K562 (cell line): Measurements from ENCODE around the gene NDUFAF3. TPM values are rescaled to one million over a fixed set of nuclear protein-coding genes. Genes with fewer than 3 reads are reported as not detected.
A peak's percentile ranks its signal among the peaks of the same experiment; 100 is the strongest.

Experiments used
- ESRRA ChIP-seq: fragments of 450-650 bp; IDR thresholded peaks from 2 replicates; pipeline ENCODE4 v1.6.1; 2014; ENCODE audit warnings: low read depth, mild to moderate bottlenecking, moderate library complexity, borderline replicate concordance
- FOSL1 ChIP-seq: fragments of 200-800 bp; sonication (Bioruptor generic); conservative IDR thresholded peaks from 2 replicates; pipeline ENCODE4 v1.6.1; 2016; ENCODE audit warnings: missing genetic modification characterization, missing compliant biosample characterization
- FOXJ2 ChIP-seq: fragments of 200-800 bp; sonication (Bioruptor generic); IDR thresholded peaks from 2 replicates; pipeline ENCODE4 v1.6.1; 2016; ENCODE audit warnings: missing genetic modification characterization, missing compliant biosample characterization
- L3MBTL2 ChIP-seq: fragments of 450-650 bp; IDR thresholded peaks from 2 replicates; pipeline ENCODE4 v1.6.1; 2016; ENCODE audit warnings: mild to moderate bottlenecking, moderate library complexity
- NONO ChIP-seq, 2 experiments: fragments of 200-400 bp in 1 of 2; fragments of 450-650 bp in 1 of 2; formaldehyde crosslinking in 1 of 2; IDR thresholded peaks; 2 replicates each; pipeline ENCODE4 v1.6.1; 2017; ENCODE audit warnings: low read depth in 2 of 2, mild to moderate bottlenecking in 2 of 2, moderate library complexity in 2 of 2, low read length in 1 of 2
- POLR2AphosphoS2 ChIP-seq: IDR thresholded peaks from 2 replicates; pipeline ENCODE4 v1.6.1; 2012; ENCODE audit warnings: low read length, improper control_type of control experiment
- RBM25 ChIP-seq: fragments of 200-400 bp; formaldehyde crosslinking; IDR thresholded peaks from 2 replicates; pipeline ENCODE4 v1.6.1; 2018; ENCODE audit warnings: low read length, low read depth, moderate library complexity; ENCODE audit not compliant: severe bottlenecking
- SNRNP70 ChIP-seq: fragments of 200-400 bp; formaldehyde crosslinking; optimal IDR thresholded peaks from 2 replicates; pipeline ENCODE3; 2017; ENCODE audit warnings: low read depth, low read length
- SREBF1 ChIP-seq: fragments of 150-350 bp; IDR thresholded peaks from 2 replicates; pipeline ENCODE4 v1.6.1; 2014; ENCODE audit warnings: antibody characterized with exemption, low read depth, low read length, borderline replicate concordance
- TBP ChIP-seq: optimal IDR thresholded peaks from 2 replicates; pipeline ENCODE3; 2011; ENCODE audit warnings: low read depth, low read length, improper control_type of control experiment
- ZFPM2 ChIP-seq: fragments of 250-450 bp; sonication (Bioruptor Pico); IDR thresholded peaks from 2 replicates; pipeline ENCODE4 v1.5.1; 2022; ENCODE audit warnings: mild to moderate bottlenecking
- ZNF124 ChIP-seq: sonication (generic); formaldehyde crosslinking; IDR thresholded peaks from 2 replicates; pipeline ENCODE4 v1.8.1; 2022; ENCODE audit warnings: missing genetic modification reagents
- ZNF23 ChIP-seq: fragments of 250-450 bp; sonication (Bioruptor Pico); IDR thresholded peaks from 2 replicates; pipeline ENCODE4 v1.4.0; 2020; ENCODE audit warnings: mild to moderate bottlenecking
- ZNF3 ChIP-seq: fragments of 250-450 bp; sonication (Bioruptor Pico); IDR thresholded peaks from 2 replicates; pipeline ENCODE4 v1.5.0; 2021; ENCODE audit warnings: mild to moderate bottlenecking, moderate library complexity
- polyA plus RNA-seq, 8 experiments: library from polyadenylated mRNA; depleted of rRNA in 4 of 8; stranded (reverse) in 5 of 8; unstranded in 3 of 8; fragments of >200 nt; fragmentation: Nextera tagmentation in 2 of 8; fragmentation: Illumina TruSeq in 1 of 8; extraction: Ambion mirVana in 2 of 8; extraction: Trizol in 1 of 8; gene quantifications; 2 replicates each; pipeline versions ENCODE4 v1.2.1 to v1.2.3, GENCODE V29; 2011 to 2014; ENCODE audit warnings: inconsistent platforms in 1 of 8, missing spikeins in 1 of 8
- total RNA-seq, 7 experiments: library from RNA; depleted of rRNA in 6 of 7; stranded (reverse); fragments of >200 nt in 6 of 7; fragmentation: Illumina TruSeq in 2 of 7; extraction: Trizol in 2 of 7; gene quantifications; 2 replicates each; pipeline versions ENCODE4 v1.2.1 to v1.2.3, GENCODE V29; 2011 to 2021; ENCODE audit warnings: low replicate concordance in 1 of 7
- TF ChIP-seq, protein P1 (sequence below): sonication (generic); formaldehyde crosslinking; IDR thresholded peaks from 2 replicates; pipeline ENCODE4 v1.8.0; 2022; ENCODE audit warnings: missing genetic modification reagents, mild to moderate bottlenecking, borderline replicate concordance
- TF ChIP-seq, protein P2 (sequence below): IDR thresholded peaks from 3 replicates; pipeline ENCODE4 v1.6.1; 2011; ENCODE audit warnings: borderline replicate concordance, mild to moderate bottlenecking; ENCODE audit not compliant: insufficient read length, insufficient read depth
- TF ChIP-seq, protein P3 (sequence below): sonication (generic); formaldehyde crosslinking; IDR thresholded peaks from 2 replicates; pipeline ENCODE4 v1.8.1; 2023; ENCODE audit warnings: mild to moderate bottlenecking, missing genetic modification reagents
- TF ChIP-seq, protein P4 (sequence below): sonication (generic); formaldehyde crosslinking; IDR thresholded peaks from 2 replicates; pipeline ENCODE4 v1.5.0; 2020; ENCODE audit warnings: missing genetic modification reagents
- TF ChIP-seq, protein P5 (sequence below): fragments of 450-650 bp; IDR thresholded peaks from 2 replicates; pipeline ENCODE4 v1.6.1; 2017; ENCODE audit warnings: antibody characterized with exemption

NDUFAF3 gene
- total and polyA plus RNA-seq, 9 of the 15 experiments (the other 6 are each of a cell fraction or from before 2014, with no cell fraction given), result 17.0 to 127 (median 36.3) TPM

DNA sequence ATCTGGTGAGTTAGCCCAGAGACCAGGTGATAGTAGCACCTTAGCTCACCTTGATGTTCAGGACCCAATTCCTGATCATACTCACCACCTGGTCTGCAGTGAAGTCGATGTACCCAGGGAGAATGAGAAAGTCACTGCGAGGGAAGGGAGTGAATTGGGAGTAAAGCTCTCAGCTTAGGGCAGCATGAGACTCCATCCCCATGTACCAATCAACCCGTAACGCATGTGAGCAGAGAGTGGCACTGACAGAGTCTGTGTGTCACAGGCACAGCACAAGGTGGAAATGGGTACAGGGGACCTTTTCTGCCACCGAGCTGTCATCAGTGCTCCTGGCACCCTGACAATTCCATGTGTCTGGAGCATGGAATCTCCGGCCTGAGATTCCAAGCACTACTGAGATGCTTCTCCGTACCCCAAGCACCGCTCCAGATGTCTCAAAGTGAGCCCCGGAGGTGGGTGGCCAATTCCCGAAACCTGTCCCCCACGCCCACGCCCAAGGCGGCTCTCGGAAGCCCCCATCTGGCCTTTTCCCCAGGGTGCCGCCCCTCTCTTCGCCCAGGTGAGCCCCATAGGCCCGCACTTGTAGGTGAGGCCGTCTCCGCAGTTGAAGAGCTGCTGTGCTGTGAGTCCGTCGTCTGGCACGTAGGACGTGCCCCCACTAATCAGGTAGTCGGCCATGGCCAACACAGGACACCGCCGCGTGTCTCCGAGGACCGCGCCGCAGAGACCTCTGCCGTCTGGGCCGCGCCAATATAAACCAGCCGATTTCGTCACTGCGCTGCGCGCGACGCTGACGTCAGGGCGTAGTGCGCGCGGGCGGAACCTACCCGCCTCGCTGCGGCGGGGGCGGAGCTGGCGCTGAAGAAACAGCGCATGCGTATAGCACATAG is 7.0 kb downstream of the NDUFAF3 start, which contains the start of gene IMPDH2 (continued):
- TF ChIP-seq ZNF3 (no peak), FOXJ2 (tag) (no peak), ZFPM2 (CRISPR knock-in tag) (0 out of 2 replicates have a peak, but pooled peaks have one; percentile 77), ESRRA (peak; percentile 70; the same call in 1 of the 2 replicates), POLR2AphosphoS2 (peak; percentile 99), NONO (IDR thresholded peaks at IDR 0.05; ENCODE audit: low read depth in 2 of 2, low read length in 1 of 2) (peak; percentile 49 to 84; a peak in 2 of 4 replicates), FOSL1 (tag) (peak; percentile 51), SREBF1 (no peak), ZNF23 (CRISPR knock-in tag) (no peak), L3MBTL2 (peak; percentile 94), SNRNP70 (no peak), TBP (peak; percentile 97), RBM25 (no peak), ZNF124 (CRISPR knock-in tag) (no peak)
- TF ChIP-seq, protein P1, sequence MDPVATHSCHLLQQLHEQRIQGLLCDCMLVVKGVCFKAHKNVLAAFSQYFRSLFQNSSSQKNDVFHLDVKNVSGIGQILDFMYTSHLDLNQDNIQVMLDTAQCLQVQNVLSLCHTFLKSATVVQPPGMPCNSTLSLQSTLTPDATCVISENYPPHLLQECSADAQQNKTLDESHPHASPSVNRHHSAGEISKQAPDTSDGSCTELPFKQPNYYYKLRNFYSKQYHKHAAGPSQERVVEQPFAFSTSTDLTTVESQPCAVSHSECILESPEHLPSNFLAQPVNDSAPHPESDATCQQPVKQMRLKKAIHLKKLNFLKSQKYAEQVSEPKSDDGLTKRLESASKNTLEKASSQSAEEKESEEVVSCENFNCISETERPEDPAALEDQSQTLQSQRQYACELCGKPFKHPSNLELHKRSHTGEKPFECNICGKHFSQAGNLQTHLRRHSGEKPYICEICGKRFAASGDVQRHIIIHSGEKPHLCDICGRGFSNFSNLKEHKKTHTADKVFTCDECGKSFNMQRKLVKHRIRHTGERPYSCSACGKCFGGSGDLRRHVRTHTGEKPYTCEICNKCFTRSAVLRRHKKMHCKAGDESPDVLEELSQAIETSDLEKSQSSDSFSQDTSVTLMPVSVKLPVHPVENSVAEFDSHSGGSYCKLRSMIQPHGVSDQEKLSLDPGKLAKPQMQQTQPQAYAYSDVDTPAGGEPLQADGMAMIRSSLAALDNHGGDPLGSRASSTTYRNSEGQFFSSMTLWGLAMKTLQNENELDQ (CRISPR knock-in tag), result no peak
- TF ChIP-seq, protein P2, sequence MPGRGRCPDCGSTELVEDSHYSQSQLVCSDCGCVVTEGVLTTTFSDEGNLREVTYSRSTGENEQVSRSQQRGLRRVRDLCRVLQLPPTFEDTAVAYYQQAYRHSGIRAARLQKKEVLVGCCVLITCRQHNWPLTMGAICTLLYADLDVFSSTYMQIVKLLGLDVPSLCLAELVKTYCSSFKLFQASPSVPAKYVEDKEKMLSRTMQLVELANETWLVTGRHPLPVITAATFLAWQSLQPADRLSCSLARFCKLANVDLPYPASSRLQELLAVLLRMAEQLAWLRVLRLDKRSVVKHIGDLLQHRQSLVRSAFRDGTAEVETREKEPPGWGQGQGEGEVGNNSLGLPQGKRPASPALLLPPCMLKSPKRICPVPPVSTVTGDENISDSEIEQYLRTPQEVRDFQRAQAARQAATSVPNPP, result no peak
- TF ChIP-seq, protein P3, sequence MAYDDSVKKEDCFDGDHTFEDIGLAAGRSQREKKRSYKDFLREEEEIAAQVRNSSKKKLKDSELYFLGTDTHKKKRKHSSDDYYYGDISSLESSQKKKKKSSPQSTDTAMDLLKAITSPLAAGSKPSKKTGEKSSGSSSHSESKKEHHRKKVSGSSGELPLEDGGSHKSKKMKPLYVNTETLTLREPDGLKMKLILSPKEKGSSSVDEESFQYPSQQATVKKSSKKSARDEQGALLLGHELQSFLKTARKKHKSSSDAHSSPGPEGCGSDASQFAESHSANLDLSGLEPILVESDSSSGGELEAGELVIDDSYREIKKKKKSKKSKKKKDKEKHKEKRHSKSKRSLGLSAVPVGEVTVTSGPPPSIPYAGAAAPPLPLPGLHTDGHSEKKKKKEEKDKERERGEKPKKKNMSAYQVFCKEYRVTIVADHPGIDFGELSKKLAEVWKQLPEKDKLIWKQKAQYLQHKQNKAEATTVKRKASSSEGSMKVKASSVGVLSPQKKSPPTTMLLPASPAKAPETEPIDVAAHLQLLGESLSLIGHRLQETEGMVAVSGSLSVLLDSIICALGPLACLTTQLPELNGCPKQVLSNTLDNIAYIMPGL (CRISPR knock-in tag), result 0 out of 2 replicates have a peak, but pooled peaks have one; percentile 8
- TF ChIP-seq, protein P4, sequence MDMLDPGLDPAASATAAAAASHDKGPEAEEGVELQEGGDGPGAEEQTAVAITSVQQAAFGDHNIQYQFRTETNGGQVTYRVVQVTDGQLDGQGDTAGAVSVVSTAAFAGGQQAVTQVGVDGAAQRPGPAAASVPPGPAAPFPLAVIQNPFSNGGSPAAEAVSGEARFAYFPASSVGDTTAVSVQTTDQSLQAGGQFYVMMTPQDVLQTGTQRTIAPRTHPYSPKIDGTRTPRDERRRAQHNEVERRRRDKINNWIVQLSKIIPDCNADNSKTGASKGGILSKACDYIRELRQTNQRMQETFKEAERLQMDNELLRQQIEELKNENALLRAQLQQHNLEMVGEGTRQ (CRISPR knock-in tag), result no peak
- TF ChIP-seq, protein P5, sequence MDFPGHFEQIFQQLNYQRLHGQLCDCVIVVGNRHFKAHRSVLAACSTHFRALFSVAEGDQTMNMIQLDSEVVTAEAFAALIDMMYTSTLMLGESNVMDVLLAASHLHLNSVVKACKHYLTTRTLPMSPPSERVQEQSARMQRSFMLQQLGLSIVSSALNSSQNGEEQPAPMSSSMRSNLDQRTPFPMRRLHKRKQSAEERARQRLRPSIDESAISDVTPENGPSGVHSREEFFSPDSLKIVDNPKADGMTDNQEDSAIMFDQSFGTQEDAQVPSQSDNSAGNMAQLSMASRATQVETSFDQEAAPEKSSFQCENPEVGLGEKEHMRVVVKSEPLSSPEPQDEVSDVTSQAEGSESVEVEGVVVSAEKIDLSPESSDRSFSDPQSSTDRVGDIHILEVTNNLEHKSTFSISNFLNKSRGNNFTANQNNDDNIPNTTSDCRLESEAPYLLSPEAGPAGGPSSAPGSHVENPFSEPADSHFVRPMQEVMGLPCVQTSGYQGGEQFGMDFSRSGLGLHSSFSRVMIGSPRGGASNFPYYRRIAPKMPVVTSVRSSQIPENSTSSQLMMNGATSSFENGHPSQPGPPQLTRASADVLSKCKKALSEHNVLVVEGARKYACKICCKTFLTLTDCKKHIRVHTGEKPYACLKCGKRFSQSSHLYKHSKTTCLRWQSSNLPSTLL, result no peak
